SK-N-SH (cell line): ENCODE data around the gene RAB24.

Experiments
- CTCF ChIP-seq: fragments of 200-600 bp; sonication (generic); IDR thresholded peaks from 2 replicates; pipeline ENCODE4 v1.6.1; 2017; ENCODE audit warnings: antibody characterized with exemption, mild to moderate bottlenecking, moderate library complexity
- EP300 ChIP-seq, 2 experiments: IDR thresholded peaks; 2 replicates each; pipeline versions ENCODE4 v1.4.0 to v1.6.1; 2012; ENCODE audit warnings: borderline replicate concordance in 1 of 2, low read depth in 1 of 2, low read length in 1 of 2

- TF ChIP-seq CTCF (no peak), EP300 (IDR thresholded peaks at IDR 0.05; ENCODE audit: borderline replicate concordance in 1 of 2, low read depth in 1 of 2, low read length in 1 of 2) (no peak)
These were observed 42.6 kb downstream of the RAB24 start for GRCh38 chr5:177260961-177261360.
